Stimulated activated CD8-positive, alpha-beta memory T cell treated with anti-CD3 and anti-CD28 coated beads, Interleukin-15, amount 100 ng/mL, for 24 hours (primary cell): ENCODE results near the gene COL21A1.

Source experiments
- DNase-seq: peaks from one replicate; pipeline ENCODE4 v3.0.0-alpha.2; 2020; ENCODE audit warnings: low read depth

The COL21A1 gene

DNA sequence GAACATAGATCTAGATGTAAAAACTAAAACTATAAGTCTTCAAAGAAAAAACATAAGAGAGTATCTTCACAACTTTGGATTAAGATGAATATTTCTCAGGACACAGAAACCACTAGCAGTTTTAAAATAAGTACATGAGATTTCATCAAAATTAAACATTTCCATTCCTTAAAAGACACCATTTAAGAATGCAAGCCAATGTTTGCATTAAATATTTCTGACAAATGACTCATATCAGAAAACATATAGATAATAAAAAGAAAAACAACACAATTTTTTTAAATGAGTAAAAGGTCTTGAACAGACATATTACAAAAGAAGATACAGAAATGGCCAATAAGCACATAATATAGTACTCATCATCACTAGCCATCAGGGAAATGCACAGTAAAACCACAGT lies 59.7 kb downstream of the COL21A1 start:
- no peak for DNase-seq

DNA sequence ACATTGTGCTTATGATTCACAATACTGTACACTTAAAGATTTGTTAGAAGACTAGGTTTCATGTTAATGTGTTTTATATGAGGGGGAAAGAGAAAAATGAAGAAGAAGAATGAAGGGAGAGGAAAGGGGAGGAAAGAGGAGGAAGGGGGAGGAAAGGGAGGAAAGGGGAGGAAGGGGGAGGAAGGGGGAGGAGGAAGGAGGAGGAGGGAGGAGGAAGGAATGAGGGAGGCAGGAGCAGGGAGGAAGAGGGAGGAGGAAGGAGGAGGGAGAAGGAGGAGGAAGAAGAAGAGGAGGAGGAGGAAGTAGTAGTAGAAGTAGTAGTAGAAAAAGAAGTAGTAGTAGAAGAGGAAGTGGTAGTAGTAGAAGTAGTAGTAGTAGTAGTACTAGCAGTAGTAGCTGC lies 70.6 kb downstream of the COL21A1 start:
- DNase-seq = no peak

DNA sequence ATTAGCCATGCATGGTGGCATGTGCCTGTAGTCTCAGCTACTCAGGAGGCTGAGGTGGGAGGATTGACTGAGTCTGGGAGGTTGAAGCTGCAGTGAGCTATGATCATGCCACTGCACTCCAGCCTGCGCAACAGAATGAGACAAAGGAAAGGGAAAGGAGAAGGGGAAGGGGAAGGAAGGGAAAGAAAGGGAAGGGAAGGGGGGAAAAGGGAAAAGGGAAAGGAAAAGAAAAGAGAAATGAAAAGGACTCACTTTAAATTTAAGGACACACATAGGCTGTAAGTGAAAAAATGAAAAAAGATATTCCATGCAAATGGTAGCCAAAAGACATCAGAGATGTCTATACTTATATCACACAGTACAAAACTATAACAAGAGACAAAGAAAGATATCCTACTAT lies 74.2 kb downstream of the COL21A1 start:
- no peak for DNase-seq

DNA sequence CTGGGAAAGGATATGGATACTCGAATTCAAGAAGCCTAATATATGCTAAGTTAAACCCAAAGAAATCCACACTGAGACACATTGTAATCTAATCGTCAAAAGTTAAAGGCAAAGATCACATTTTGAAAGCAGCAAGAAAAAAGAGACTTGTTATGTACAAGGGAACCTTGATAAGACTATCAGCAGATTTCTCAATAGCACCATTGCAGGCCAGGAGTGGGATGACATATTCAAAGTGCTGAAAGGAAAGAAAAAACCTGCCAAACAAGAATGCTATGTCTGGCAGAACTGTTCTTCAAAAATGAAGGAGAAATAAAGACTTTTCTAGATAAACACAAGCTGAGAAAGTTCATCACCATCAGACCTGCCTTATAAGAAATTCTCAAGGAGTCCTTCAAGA lies 75.2 kb downstream of the COL21A1 start:
- no peak for DNase-seq

DNA sequence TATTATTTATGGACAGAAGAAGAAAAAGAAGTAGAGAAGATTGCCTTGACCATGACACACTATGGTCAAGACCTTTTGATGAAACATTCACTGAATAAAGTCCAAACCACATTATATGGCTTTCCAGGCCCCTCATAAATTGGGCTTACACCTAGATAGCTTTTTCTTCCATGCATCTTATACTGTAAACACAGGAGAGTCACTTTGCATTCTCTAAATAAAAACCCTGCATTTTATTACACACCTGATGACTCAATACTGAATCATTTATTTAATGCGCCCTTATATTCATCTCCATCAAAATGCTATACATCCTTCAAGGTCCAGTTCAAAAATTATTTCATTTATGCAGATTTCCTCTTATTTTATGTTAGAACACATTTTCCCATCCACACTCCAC lies 78.0 kb downstream of the COL21A1 start:
- no peak for DNase-seq

DNA sequence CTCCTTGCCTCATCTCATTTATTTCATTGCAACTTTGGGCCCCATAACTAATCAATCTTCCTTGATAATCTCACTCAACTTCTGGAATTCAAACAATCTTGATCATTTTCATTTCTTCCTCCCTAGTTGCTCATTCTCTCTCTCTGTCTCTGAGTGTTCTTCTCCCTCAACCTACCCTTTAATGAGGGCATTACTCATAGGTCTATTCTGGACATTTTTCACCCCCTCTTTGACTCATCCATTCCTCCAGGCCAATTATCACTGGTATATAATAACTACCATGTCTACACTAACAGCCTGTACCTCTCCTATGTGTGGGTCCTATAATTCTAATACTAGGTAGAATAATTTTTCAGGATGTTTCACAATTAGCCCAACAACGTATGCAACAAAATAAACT lies 78.8 kb downstream of the COL21A1 start:
- DNase-seq = no peak

DNA sequence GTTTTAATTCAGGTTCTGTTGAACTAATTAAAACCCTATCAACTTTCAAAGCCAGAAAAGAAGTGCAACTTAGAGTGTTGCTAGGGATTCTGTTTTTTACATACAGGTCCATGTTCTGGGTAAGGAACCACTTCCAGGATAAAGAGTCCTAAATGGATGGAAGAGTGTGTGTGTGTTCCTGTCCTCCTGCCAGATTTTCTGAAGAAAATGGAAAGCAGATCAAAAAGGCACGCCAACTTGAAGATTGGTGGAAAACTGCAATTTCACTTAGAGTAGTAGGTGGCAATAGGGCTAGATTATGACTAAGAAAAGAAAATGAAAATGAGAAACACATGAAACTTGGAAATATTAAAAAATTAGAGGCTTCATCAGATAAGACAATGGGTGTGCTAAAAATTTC lies 85.3 kb downstream of the COL21A1 start:
- no peak for DNase-seq

DNA sequence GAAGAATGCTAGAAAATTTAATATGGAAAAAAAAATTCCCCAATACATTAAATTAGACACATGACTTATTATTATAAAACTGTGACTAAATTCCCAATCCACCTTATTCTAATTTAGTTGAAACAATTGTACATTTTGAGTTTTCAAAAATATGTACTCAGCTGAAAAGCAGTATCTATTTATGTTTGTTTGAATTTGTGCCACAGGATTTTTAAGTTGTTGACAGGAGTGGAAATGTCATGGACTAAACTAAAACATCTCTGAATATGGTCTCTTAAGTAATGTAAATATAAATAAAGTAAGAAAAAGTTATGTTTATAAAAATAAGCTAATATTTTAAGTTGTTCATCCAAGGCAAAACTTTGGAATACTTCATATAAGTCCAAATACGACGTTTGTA lies 86.9 kb downstream of the COL21A1 start:
- no peak for DNase-seq

DNA sequence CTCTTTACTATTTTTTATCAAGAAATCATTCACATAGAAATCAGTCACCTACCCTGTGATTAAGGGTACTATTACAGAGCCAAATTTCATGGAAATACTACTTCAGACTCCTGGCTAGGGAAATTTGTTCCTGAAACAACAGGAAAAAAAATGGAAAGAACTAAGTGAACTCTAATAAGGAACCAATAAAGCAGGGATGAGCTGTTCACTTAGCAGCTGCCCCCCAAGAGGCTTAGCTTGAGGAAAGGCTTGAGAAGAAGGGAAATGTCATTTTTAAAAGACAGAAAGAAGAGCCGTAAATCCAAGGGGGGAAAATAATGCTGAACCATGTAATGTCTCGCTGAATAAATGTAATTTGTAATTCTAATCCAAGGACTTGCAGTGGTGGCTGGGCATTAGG lies 88.8 kb downstream of the COL21A1 start:
- no peak for DNase-seq

DNA sequence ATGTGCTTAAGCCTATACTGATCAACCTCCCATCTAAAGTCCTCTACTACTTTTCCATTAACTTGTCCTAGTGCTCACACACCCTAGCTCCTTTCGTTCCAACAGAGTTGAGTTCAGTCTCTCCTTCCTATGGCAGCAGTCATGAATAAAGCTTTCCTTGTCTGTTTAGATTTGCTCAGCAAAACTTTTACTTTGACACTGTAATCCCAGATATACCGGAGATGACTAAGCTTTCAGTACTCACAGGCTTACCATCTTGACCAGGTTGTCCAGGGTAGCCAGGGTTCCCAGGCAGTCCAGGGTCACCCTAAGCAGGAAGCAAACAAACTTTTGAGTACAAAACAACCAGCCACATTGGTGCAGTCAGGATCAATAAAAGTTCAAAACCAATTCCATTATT lies 90.7 kb downstream of the COL21A1 start:
- DNase-seq = no peak

DNA sequence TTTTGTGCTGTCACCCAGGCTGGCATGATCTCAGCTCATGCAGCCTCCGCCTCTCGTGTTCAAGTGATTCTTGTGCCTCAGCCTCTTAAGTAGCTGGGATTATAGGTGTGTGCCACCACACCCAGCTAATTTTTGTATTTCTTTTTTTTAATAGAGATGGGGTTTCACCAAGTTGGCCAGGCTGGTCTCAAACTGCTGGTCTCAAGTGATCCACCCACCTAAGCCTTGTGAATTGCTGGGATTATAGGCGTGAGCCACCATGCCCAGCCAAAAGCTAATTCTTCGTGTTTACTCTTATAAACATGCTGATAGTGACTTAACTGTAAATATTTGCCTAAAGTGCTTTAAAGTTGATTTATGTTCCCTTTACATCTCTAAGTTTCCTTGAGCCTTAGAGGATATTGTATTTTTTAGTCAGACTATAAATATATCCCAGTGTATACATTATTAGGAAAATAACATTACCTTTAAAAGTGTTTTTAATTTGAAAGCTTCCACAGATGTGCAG lies 91.7 kb downstream of the COL21A1 start:
- DNase-seq = no peak

DNA sequence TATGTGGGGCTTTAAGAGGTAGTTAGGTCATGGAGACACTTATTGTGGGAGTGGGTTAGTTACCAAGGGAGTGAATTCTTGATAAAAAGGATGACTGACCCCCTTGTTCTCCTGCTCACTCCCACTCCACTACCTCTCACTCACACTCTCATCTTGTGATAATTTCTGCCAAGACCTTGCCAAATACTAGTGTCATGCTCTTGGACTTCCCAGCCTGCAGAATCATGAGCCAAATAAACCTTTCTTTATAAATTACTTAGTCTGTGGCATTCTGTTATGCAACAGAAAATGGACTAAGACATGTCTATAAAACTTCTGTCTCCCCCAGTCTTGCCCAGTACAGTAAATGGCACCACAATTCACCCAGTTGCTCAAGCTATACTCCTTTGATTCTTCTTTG lies 93.3 kb downstream of the COL21A1 start:
- no peak for DNase-seq

DNA sequence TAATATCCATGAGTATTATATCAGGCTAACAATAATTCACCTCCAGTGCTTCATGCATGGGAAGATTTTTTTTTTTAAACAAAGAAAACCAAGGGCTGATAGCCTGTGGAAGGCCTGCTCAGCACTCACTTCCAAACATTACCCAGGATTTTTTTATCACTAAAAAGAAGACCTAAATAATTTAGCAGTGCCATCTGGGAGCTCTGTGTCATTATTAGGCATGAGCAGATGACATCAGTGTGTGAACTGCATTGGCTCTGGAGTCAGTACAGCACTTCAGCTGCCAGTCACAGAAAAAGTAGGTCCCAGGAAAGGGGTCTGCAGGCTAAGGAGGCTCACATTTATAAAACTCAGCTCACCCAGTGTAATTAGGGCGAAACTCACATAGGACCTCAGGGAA lies 94.8 kb downstream of the COL21A1 start:
- DNase-seq = no peak

DNA sequence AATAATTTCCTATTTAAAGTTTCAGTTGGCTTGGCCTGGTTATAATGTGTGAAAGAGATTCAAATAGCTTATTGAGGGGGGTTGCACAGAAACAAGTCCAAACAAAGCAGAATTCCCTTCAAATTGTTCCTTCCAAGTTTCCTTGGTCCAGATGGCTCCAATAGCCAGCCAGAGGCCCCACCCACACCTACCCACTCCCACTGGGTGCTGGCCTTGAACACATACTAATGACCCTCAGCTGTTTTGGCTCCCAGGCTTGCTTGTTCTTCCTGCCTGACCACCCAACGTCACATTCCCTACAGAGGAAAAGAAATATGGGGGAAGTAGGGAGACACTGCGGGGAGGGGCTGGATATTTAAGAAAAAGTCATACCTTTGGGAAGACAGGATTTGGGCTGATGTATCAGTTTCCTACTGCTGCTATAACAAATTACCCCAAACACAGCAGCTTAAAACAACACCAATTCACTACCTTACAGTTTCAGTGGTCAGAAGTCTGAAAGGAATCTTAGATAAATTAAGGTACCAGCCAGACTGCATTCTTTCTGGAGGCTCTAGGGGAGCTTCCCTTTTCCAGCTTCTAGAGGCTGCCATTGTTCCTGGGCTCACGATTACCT lies 95.7 kb downstream of the COL21A1 start:
- no peak for DNase-seq

DNA sequence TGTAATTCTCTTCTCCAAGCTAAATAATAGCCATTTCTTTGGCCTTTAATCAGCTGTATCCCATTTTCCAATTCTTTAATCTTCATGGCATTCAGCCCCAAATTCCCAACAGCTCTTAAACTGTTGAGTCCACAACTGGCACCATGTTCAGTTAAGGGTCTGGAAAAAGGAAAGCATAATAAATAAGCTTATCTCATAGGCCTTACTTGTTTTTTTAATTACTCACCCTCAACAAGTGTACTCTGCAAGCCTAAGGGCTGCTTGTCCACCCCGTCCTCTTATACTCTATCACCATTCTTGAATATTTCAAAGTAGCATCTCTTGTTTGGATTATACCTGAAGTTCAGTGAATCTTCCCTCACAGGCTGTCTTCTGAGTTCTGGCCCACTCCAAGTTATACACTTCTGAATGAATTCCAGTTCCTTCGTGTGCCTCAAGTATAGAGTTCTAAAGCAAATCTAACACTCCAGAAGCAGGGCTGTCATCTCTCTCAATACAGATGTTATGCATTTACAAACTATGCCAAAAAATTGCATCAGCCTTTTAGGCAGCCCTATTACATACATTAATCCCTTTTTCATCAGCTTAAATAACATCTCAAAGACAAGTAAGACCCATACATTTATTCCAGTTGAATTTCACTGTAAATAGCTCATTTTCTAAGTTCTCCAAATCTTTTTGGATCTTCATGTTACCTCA lies 98.7 kb downstream of the COL21A1 start:
- DNase-seq = no peak

DNA sequence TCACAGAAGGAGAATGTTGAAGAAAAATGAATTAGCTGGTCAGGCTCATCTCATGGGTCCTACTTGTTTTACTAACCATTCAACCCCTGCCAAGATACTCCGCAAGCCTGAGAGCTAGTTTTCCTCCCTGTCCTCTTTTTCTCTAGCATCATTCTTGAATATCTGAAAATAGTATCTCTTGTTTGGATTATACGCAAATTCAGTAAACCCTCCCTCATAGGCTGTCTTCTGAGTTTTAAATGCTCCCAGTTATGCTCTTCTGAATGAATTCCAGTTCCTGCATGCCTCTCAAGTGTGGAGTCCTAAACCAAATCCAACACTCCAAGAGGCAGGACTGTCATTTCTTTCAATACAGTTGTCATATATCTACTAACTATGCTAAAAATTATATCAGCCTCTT lies 99.6 kb downstream of the COL21A1 start:
- no peak for DNase-seq

DNA sequence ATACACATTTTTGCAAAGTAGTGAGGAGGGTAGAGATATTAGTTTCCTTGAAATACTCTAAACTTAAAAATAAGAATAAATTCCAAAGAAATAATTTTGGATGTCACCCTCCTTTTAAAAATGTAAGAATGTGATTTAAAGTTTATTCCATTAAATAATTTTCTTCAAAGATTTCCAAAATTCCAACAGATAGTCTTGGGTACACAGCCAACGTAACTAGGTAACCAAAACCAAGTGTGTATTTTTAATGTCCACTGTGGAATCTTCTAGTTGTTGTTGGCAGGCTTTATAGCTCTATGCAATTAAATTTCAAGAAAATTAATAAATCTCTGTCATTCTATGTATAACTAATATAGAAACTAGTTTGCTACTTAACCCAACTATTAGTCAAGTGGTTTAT lies 101.3 kb downstream of the COL21A1 start:
- no peak for DNase-seq

DNA sequence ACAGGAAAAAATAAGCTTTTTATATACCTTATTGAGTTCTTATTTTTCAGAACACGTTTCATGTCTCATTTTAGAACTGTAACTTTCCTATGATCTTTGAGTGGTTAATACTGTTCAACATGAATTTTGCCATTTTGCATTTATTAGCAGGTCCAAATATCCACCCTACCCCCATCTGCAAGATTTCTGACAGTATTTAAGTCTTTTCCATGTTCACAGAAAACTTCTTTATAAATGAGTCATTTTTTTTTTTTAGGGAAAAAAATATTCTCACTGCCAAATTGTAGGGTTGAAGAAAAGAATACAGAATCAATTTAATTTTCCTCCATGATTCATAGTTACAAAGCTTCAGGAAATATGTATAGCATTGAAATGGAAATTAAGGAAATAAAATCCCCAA lies 101.8 kb downstream of the COL21A1 start:
- no peak for DNase-seq

DNA sequence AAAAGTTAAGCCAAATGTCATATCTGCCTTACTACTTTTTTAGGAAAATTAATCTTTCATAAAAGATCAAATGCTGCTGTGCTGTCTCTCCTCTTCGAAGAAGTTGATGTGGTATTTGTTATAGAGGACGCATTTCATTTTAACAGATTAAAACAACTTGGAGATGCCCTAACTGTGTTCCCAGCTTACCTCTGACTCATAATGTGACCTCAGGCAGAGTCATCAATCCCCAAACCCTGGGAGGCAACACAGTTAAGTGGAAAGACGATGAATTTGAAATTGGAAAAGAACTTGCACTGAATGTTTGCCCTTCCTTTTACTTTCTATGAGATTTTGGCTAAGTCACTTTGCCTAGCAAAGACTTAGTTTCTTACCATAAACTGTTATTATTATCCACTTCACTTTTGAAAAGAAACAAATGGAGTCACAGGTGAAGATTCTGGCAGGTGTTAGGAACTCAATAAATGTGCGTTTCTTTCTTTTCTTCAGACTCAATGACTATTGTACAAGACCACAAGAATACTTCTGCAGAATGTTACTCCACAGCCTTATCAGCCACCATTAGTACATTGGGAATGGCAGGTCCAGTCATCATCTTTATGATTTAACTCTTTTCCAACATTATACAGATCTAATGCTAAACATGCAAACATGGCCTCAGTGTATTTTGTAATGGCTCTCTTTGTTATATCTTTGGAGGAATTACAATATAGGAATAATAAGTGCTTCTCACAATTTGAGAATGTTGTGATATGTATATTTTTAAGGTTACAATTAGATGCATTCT lies 102.6 kb downstream of the COL21A1 start:
- no peak for DNase-seq

DNA sequence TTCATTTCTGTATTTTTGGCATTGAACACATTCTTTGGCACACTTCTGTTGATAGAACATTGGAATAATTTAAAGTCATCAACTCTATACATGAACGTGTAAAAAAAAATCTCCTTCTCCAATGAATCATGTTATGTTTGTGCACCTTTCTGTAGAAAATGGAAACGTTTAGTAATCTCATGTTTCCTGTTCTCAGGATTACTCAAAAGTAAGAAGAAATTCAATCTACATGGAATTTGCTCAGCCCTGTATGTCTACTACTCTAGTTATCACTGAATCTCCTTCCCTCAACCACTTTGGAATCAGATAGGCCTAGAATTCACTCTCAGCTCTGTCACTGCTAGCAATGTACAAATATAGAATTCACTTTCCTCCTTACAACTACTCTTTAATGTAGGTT lies 103.6 kb downstream of the COL21A1 start:
- no peak for DNase-seq

DNA sequence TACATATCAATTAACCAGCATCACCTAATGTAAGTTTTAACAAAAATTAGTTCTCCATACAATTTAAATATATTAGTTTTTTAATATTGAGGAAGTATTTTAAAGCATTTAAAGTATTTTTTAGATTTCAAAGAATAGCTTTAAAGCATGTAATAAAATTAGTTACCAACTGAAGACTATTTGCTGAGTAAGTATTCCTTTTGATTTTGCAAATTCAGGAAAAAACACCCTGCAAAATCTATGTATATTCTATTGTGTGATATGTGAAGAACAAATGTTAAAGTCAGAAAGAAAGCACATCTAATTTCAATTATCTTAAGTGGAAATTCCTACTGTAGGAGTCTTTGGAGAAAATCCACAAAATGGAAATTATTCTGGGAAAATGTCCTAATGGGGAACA lies 107.3 kb downstream of the COL21A1 start:
- DNase-seq = no peak

DNA sequence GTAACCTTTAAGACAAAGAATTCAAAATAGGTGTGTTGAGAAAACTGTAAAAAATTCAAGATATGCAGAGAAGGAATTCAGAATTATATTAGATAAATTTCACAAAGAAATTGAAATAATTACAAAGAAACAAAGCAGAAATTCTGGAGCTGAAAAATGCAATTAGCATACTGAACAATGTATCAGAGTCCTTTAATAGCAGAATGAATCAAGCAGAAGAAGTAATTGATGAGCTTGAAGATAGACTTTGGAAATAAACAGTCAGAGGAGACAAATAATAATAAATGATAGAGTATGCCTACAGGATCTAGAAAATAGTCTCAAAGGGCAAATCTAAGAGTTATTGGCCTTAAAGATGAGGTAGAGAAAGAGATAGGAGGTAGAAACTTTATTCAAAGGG lies 131.7 kb downstream of the COL21A1 start:
- no peak for DNase-seq

DNA sequence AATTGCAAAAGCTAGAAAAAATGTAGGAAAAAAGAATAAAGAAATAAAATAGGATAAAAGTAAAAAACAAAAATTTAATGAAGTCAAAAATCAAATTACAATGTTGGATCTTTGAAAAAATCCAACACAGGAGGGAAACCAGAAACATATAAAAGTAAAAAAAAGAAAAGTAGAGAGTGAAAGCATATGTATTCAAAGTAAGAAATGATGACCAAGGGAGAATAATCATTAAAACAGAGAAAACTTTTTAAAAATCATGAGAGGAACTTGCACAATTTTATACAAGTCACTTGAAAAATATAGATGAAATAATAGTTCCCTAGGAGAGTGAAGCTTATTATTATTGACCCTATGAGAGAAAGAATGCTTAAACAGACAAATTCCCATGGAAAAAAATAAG lies 138.2 kb downstream of the COL21A1 start:
- DNase-seq = no peak
